GM21737 (cell line): Measurements from ENCODE around the gene ARHGEF40.

Experiments
- ATAC-seq: cut with Tn5 transposase; IDR thresholded peaks from one replicate; pipeline ENCODE4 v1.9.1; 2021; ENCODE audit warnings: mild to moderate bottlenecking, moderate library complexity; ENCODE audit not compliant: unreplicated experiment

The ARHGEF40 gene

GRCh38 chr14:21096438-21096837 is 26.3 kb downstream of the ARHGEF40 start:
- ATAC-seq: no peak

- no peak for ATAC-seq
These were observed 27.0 kb downstream of the ARHGEF40 start for GRCh38 chr14:21096978-21097635.

DNA sequence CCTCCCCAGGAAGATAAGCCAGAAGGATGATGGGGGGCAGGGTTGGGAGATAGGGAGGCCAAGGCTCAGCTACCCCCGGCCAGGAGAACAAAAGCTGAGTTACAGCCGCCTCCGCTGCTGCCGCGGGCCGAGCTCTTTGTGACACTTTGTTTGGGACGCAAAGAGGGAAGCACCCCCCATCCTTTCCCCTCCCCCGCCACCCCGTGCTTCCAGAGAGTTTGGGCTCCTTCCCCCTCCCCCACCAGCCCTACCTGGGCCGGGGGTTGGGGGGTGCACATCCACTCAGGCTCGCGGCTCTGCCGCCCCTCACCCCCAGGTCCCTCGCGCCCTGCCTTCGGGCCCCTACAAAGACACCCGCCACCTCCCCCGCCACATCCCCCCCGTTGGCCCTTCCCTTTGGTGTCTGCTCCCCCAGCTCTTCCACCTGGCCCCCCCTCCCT is 27.6 kb downstream of the ARHGEF40 start:
- ATAC-seq: no peak

DNA sequence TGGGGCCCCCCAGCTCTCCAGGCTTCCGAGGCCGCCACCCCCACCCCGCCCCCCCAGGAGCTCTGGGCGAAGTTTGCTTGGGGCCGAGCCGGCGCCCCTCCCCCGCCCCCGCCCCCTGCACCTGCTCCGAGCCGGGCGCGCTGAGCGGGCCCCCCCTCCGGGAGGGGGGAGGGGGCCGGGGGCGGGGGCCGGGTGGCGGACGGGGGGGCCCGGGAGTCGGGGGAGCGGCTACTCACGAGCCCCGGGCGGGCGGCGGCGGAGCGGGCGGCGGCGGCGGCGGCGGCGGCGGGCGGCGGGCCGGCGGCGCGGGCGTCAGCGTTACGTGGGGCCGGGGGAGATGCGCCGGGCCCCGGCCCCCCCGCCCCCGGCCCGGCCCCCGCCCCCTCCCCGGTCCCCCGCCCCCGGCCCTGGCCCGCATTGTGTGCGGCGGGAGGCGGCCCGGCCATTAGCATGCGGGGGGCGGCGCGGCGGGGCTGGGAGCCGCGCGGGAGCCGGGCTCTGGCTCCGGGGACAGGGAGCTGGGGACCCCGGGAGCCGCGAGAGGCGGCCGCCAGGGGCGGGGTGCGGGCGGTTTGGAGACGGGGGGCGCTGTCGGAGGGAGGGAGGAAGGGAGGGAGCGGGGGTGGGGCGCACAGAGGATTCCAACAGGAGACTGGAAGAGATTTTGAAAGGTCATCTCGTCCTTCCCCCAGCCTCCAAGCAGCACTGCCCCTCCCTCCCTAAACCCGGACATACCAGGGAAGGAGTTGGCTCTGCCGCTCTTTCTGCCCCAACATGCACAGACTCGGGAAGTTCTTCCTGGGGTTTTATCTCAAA is 28.2 kb downstream of the ARHGEF40 start, which contains the start of gene ZNF219:
TSS of gene ZNF219 (minus strand) at position 580 of the 816 bp plus-strand sequence. CDS start 5,064 bp downstream, outside the sequence.
- no peak for ATAC-seq

- ATAC-seq: no peak
These were observed 28.9 kb downstream of the ARHGEF40 start for GRCh38 chr14:21098892-21099595.

DNA sequence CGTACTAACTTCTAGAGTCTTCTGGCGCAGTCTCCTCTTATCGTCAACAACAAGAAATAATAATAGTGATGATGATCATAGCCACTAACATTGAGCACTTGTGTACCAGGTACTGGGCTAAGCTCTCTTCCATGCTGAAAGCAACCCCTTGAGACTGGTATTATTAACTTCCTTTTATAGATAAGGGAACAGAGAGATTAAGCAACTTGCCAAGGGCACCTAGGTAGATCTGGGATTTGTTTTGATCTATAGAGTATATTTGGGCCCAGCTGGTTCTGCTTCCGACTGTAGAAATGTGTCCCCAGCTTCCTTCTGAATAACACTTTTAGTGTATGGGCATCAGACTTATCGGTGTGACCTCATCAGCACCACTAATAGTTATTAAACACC is 29.5 kb downstream of the ARHGEF40 start:
- no peak for ATAC-seq

DNA sequence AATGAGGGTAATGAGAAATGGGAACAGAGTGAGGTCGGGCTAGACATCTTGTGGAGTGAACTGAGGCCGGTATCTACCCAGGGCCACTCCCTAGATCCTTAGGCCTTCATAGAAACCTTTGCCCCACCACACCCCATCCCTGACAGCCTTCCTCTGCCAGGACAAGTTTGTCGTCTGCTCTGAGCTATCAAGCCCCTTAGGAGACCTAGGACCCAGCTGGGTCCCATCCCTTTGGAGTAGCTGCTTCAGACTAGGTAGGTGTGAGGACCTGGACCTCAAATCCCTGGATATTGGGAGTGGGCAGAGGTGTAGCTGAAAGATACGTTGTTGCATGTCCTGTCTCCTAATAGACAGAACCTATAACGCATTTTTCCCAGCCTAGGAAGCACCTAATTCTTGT is 30.8 kb downstream of the ARHGEF40 start, which contains the start of gene TMEM253:
TSS of gene TMEM253 (plus strand) at position 136 of the 400 bp plus-strand sequence. CDS start 278 bp downstream, outside the sequence.
- no peak for ATAC-seq

GRCh38 chr14:21101802-21102413 is 31.8 kb downstream of the ARHGEF40 start:
- ATAC-seq: no peak

GRCh38 chr14:21102521-21103410 is 32.7 kb downstream of the ARHGEF40 start:
- ATAC-seq: no peak

GRCh38 chr14:21103411-21103709 is 33.3 kb downstream of the ARHGEF40 start:
- ATAC-seq: no peak

DNA sequence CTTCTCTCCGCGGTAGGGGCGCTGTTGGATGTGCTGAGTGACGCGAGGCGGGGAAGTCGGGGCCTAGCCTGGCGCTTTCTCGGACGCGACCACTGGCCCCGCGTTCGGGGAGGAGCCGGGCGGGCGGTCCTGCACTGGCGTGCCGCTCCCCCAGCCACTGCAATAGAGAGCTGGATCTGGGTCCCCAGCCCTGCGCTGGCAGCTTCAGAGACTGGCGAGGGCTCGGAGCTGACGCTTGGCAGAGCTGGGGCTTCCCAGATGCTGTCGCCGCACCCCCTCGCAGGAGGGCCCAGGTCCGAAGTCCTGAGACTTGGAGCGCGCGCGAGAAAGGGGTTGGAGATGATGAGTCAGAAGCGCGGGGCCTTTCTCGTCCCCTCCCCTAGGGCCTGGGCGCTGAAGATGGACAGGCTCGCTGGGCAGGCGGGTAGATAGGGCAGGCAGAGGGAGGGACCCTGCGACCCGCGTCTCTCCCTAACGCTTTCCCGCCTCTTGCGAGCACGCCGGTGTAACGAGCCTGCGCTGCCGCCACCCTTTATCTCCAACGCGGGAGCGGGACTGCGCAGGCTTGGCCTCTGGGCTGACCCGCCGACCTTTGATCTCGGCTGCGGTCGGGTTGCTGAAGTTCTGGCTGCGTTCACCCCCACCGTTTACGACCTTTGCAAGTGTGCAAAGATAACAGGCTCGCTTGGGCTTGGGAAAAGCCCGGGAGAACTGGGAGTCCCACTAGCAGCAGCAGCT is 33.8 kb downstream of the ARHGEF40 start:
- peak; percentile 89 for ATAC-seq

- peak; percentile 44 for ATAC-seq
These were observed 34.5 kb downstream of the ARHGEF40 start for GRCh38 chr14:21104448-21105060.

- no peak for ATAC-seq
These were observed 35.0 kb downstream of the ARHGEF40 start for GRCh38 chr14:21105095-21105494.

DNA sequence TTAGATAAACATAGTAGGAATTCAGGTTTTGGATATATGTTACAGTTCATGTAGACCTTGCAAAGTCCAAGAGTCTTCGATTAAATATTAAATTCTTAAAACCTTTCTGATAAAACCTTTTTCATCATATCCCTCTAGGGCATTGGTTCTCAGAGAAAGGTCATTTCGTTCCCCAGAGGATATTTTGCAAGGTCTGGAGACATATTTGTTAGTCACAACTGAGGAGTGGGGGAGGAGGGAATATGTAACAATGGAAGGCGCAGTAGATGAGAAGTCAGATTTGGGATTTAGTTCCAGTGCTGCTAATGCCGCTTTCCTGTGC is 36.0 kb downstream of the ARHGEF40 start:
- no peak for ATAC-seq

GRCh38 chr14:21106498-21107282 is 36.6 kb downstream of the ARHGEF40 start:
- ATAC-seq: no peak

- no peak for ATAC-seq
These were observed 37.2 kb downstream of the ARHGEF40 start for GRCh38 chr14:21107283-21107800.

GRCh38 chr14:21108791-21109190 is 38.7 kb downstream of the ARHGEF40 start:
- no peak for ATAC-seq
